CD4-positive, alpha-beta T cell (primary cell): ENCODE measurements around the gene CHST12. TPM values are rescaled to one million over a fixed set of nuclear protein-coding genes. Genes with fewer than 3 reads are reported as not detected.

Experiments
- ATAC-seq: fragments of 200-7000 bp; cut with Tn5 transposase; one replicate; pipeline ENCODE4 v1.10.0; 2022; ENCODE audit warnings: mild to moderate bottlenecking; ENCODE audit not compliant: poor library complexity
- CTCF ChIA-PET: fragments of 350-600 bp; sonication (Branson Sonifier 250); formaldehyde crosslinking; loops from one replicate; lab custom pipeline; 2021; ENCODE audit warnings: antibody characterized with exemption, inconsistent platforms; lab: Charles Lee
- POLR2A ChIA-PET: fragments of 350-600 bp; sonication (Branson Sonifier 250); formaldehyde crosslinking; loops from one replicate; lab custom pipeline; 2021; ENCODE audit warnings: antibody characterized with exemption, inconsistent platforms; lab: Charles Lee
- DNase-seq, 14 experiments: peaks; one replicate each; pipeline ENCODE4 v3.0.0-alpha.2; 2013 to 2020; ENCODE audit warnings: mixed read lengths in 2 of 14
- H3K27ac ChIP-seq, 2 donors: one replicate each; pipeline versions ENCODE4 v1.5.1 to v1.7.0; 2013; ENCODE audit warnings: low read length in 2 of 2, low read depth in 1 of 2, mild to moderate bottlenecking in 1 of 2
- H3K27me3 ChIP-seq, 2 experiments: 1 replicate in 1 of 2; 2 replicates in 1 of 2; pipeline versions ENCODE4 v1.6.1 to v1.7.0; 2013; ENCODE audit warnings: low read length in 2 of 2, control low read depth in 1 of 2, mild to moderate bottlenecking in 1 of 2, moderate library complexity in 1 of 2; ENCODE audit not compliant: insufficient read depth in 2 of 2, control insufficient read depth in 1 of 2
- H3K36me3 ChIP-seq: one replicate; pipeline ENCODE4 v1.6.1; 2013; ENCODE audit warnings: low read length, control low read depth; ENCODE audit not compliant: insufficient read depth
- H3K4me1 ChIP-seq: one replicate; pipeline ENCODE4 v1.6.1; 2013; ENCODE audit warnings: low read length, control low read depth; ENCODE audit not compliant: insufficient read depth
- H3K4me3 ChIP-seq: one replicate; pipeline ENCODE4 v1.5.1; 2013; ENCODE audit warnings: mild to moderate bottlenecking, low read length, moderate library complexity
- H3K9me3 ChIP-seq, 2 experiments: 1 replicate in 1 of 2; 2 replicates in 1 of 2; pipeline versions ENCODE4 v1.6.1 to v1.7.0; 2013; ENCODE audit warnings: low read length in 2 of 2, mild to moderate bottlenecking in 2 of 2, control low read depth in 1 of 2, moderate library complexity in 1 of 2; ENCODE audit not compliant: control insufficient read depth in 1 of 2, insufficient read depth in 1 of 2
- H3K27ac Mint-ChIP-seq: one replicate; pipeline ENCODE4 v1.8.0; 2020; ENCODE audit warnings: mixed read lengths
- H3K27me3 Mint-ChIP-seq: one replicate; pipeline ENCODE4 v1.8.0; 2021; ENCODE audit warnings: mixed read lengths
- H3K36me3 Mint-ChIP-seq: one replicate; pipeline ENCODE4 v1.8.0; 2021; ENCODE audit warnings: low read depth, mixed read lengths
- H3K4me1 Mint-ChIP-seq: one replicate; pipeline ENCODE4 v1.8.0; 2021; ENCODE audit warnings: low read depth, mixed read lengths
- H3K4me3 Mint-ChIP-seq: one replicate; pipeline ENCODE4 v1.8.0; 2020; ENCODE audit warnings: mild to moderate bottlenecking, mixed read lengths
- H3K9me3 Mint-ChIP-seq: one replicate; pipeline ENCODE4 v1.8.0; 2020; ENCODE audit warnings: mixed read lengths
- CTCF ChIP-seq: fragments of 200-600 bp; IDR thresholded peaks from one replicate; pipeline ENCODE4 v1.8.0; 2022; ENCODE audit warnings: antibody characterized with exemption, mild to moderate bottlenecking
- intact Hi-C, 2 experiments: fragments of 100-400 bp; cut with DNase I in 1 of 2; cut with micrococcal nuclease in 1 of 2; formaldehyde crosslinking; loops; one replicate each; pipeline versions ENCODE4 v1.15.1 to v1.9.0; 2023 to 2025; cut with DNase I, micrococcal nuclease
- total RNA-seq, 174 experiments: library from RNA in 2 of 174; stranded (reverse) in 2 of 174; gene quantifications; one replicate each; pipeline ENCODE4 v1.2.3 and lab custom pipeline; 2021 to 2026

CHST12 gene
- total RNA-seq, 2 experiments from 2014 or later: 6.6 to 8.6 TPM

- Histone ChIP-seq H3K4me1 (no peaks in the 10 kb centered on the region), H3K36me3 (peaks cover 43% of the 10 kb centered on the region), H3K27me3 (no peaks in the 10 kb centered on the region), H3K9me3 (peaks cover 0 to 4% of the 10 kb centered on the region in 2 experiments), H3K4me3 (no peak overlapping the region), H3K27ac (no peak overlapping the region)
- Mint-ChIP-seq H3K27ac (no peak overlapping the region), H3K4me1 (no peaks in the 10 kb centered on the region), H3K4me3 (no peak overlapping the region), H3K9me3 (no peaks in the 10 kb centered on the region), H3K36me3 (peaks cover 44% of the 10 kb centered on the region), H3K27me3 (no peaks in the 10 kb centered on the region)
- ChIA-PET POLR2A (no interaction called here), CTCF (no interaction called here)
- ATAC-seq (no peak), DNase-seq (no peak)
- intact Hi-C loops: no loop called here
- TF ChIP-seq CTCF: no peak
These were observed 21.4 kb upstream of the CHST12 start for GRCh38 chr7:2381881-2382509.

- CTCF ChIA-PET: no interaction called here
These were observed 19.7 kb upstream of the CHST12 start for GRCh38 chr7:2383543-2384274.

More at GRCh38 chr7:2383543-2384274, 19.7 kb upstream of the CHST12 start:
- Mint-ChIP-seq H3K36me3 (peaks cover 32% of the 10 kb centered on the region), H3K9me3 (no peaks in the 10 kb centered on the region), H3K27me3 (no peaks in the 10 kb centered on the region), H3K4me3 (no peak overlapping the region), H3K27ac (no peak overlapping the region), H3K4me1 (no peaks in the 10 kb centered on the region)
- DNase-seq (no peak), ATAC-seq (no peak)
- intact Hi-C loops: no loop called here
- H3K4me1 ChIP-seq: no peaks in the 10 kb centered on the region
- H3K36me3 ChIP-seq: peaks cover 35% of the 10 kb centered on the region
- POLR2A ChIA-PET: interaction anchor here (0.6 to 1.7 kb wide), 2 partner anchors 30 to 64 kb away, joined by 3 to 8 read pairs; partner anchors contain the start of gene EIF3B
- no peak overlapping the region for H3K27ac ChIP-seq
- TF ChIP-seq CTCF: no peak
- peaks cover 0 to 4% of the 10 kb centered on the region in 2 experiments for H3K9me3 ChIP-seq
- H3K27me3 ChIP-seq: no peaks in the 10 kb centered on the region
- no peak overlapping the region for H3K4me3 ChIP-seq
